Upper lobe of left lung (tissue), 6 donors: ENCODE measurements around the gene ATM. TPM values are rescaled to one million over a fixed set of nuclear protein-coding genes. Genes with fewer than 3 reads are reported as not detected.
"Not testable (repeated sequence)": the region's sequence is repeated elsewhere in the genome, so short reads cannot be mapped to it uniquely, and the experiment has no call there.

ENCODE experiments used
- ATAC-seq, 2 donors: fragments of 200-7000 bp; cut with Tn5 transposase; one replicate each; pipeline ENCODE4 v1.9.1; 2022; ENCODE audit warnings: mild to moderate bottlenecking in 2 of 2, moderate library complexity in 2 of 2; ENCODE audit not compliant: low FRiP score in 2 of 2
- DNase-seq, 2 donors: peaks; one replicate each; pipeline ENCODE4 v3.0.0-alpha.2; 2019 to 2020
- H3K27ac ChIP-seq, 4 donors: fragments of 200-600 bp; sonication (generic); one replicate each; pipeline ENCODE4 v1.5.1; 2016 to 2019
- H3K27me3 ChIP-seq, 4 donors: fragments of 200-600 bp; sonication (generic); one replicate each; pipeline ENCODE4 v1.5.1; 2017 to 2019
- H3K36me3 ChIP-seq, 4 donors: fragments of 200-600 bp; sonication (generic); one replicate each; pipeline ENCODE4 v1.5.1; 2016 to 2019
- H3K4me1 ChIP-seq, 4 donors: fragments of 200-600 bp; sonication (generic); one replicate each; pipeline ENCODE4 v1.5.1; 2018 to 2019
- H3K4me3 ChIP-seq, 4 donors: fragments of 200-600 bp; sonication (generic); one replicate each; pipeline ENCODE4 v1.5.1; 2017 to 2019; ENCODE audit warnings: mild to moderate bottlenecking in 2 of 4, moderate library complexity in 1 of 4
- H3K9me3 ChIP-seq, 4 donors: fragments of 200-600 bp; sonication (generic); one replicate each; pipeline ENCODE4 v1.5.1; 2018 to 2019
- CTCF ChIP-seq, 6 experiments: fragments of 450-650 bp in 4 of 6; fragments of 200-600 bp in 2 of 6; sonication (generic) in 2 of 6; IDR thresholded peaks; one replicate each; pipeline ENCODE4 v1.5.1; 2016 to 2019; ENCODE audit warnings: antibody characterized with exemption in 6 of 6
- WGBS, 2 donors: methylation state at CpG; one replicate each; pipeline ENCODE4 v1.1.5; 2017 to 2018; 5-methylcytosine and 5-hydroxymethylcytosine counted together
- small RNA-seq, 4 donors: library from RNA; depleted of rRNA; stranded (forward); fragments of <200 nt; gene quantifications; one replicate each; pipeline ENCODE3, GENCODE V24; 2016
- total RNA-seq, 6 donors: library from RNA; depleted of rRNA in 4 of 6; stranded (reverse); fragments of >200 nt in 4 of 6; gene quantifications; one replicate each; pipeline versions ENCODE4 v1.1.0 to v1.2.1, GENCODE V29; 2016 to 2021
- donor health status: DM: no; HTN: no; CAD: no; lungs with moderate emphysema.
- donor health status: DM: no; HTN: yes; CAD: no; lungs with severe emphysema.

The ATM gene
- total RNA-seq, 6 donors from 2014 or later, result 37.9 to 248 (median 62.6) TPM

GRCh38 chr11:108417551-108417950 lies 194.7 kb downstream of the ATM start:
- not testable (repeated sequence) for ATAC-seq, H3K4me1 ChIP-seq, H3K9me3 ChIP-seq, H3K36me3 ChIP-seq, H3K4me3 ChIP-seq, H3K27me3 ChIP-seq, H3K27ac ChIP-seq
- DNase-seq, result peak in 1 of 2 donors; percentile 28
- peak in 2 of 6 experiments; percentile 10 to 17 for TF ChIP-seq CTCF (IDR thresholded peaks at IDR 0.05)
- WGBS, 2 donors, result 75 to 86% methylated on average over 2 of the region's 2 CpGs

Small RNA genes lying within 50 kb of the gene (small RNA-seq; reads per million reads assigned to genes)
- 0 reads per million in 4 donors for gene RF00019

Other genes starting within 250 kb of the ATM start
- gene CUL5, start 214.2 kb upstream of the ATM start, total RNA-seq, result 10 to 100 TPM; 12.5 to 35.5 (median 24.1) TPM
- 100 to 1,000 TPM in 1 of 6 donors, 10 to 100 TPM in 5; 61.2 to 114 (median 72.9) TPM for gene ACAT1, start 101.5 kb upstream of the ATM start, total RNA-seq
- 10 to 100 TPM in 4 of 6 donors, 1 to 10 TPM in 2; 9.5 to 21.3 (median 12.8) TPM for gene NPAT, start 429 bp upstream of the ATM start, total RNA-seq
- 1 to 10 TPM in 3 of 6 donors, under 1 TPM in 2, not detected in 1; 0.17 to 2.3 (median 1.1) TPM for gene C11orf65, start 244.5 kb downstream of the ATM start, total RNA-seq